ENCODE data around the gene NDUFA6.

Gene NDUFA6

GRCh38 chr22:42060489-42060888 lies 30.1 kb downstream of the NDUFA6 start:
- TF ChIP-seq CTCF (IDR thresholded peaks at IDR 0.05; ENCODE audit: low read length) = no peak
- Histone ChIP-seq H3K4me3 (ENCODE audit: low read depth, low read length, poor library complexity, severe bottlenecking) (no peak overlapping the region), H3K27me3 (ENCODE audit: insufficient read depth, low read length) (no peaks in the 10 kb centered on the region), H3K4me2 (ENCODE audit: low read length) (no peak overlapping the region), H3K9ac (ENCODE audit: low read length) (no peak overlapping the region), H2AFZ (ENCODE audit: low read length) (no peak overlapping the region), H3K36me3 (ENCODE audit: insufficient read depth, low read length) (peaks cover 49% of the 10 kb centered on the region), H3K4me1 (ENCODE audit: insufficient read depth, low read length, severe bottlenecking) (no peaks in the 10 kb centered on the region), H3K9me2 (ENCODE audit: low read depth, low read length) (no peaks in the 10 kb centered on the region), H3F3A (ENCODE audit: insufficient read depth, low read length) (no peaks in the 10 kb centered on the region), H3K27ac (ENCODE audit: low read depth, low read length, poor library complexity, severe bottlenecking) (no peak overlapping the region), H3K79me2 (ENCODE audit: insufficient read depth, low read length) (no peaks in the 10 kb centered on the region), H4K20me1 (ENCODE audit: insufficient read depth, low read length) (no peaks in the 10 kb centered on the region), H3K9me3 (ENCODE audit: low read length) (peaks cover 7% of the 10 kb centered on the region)

GRCh38 chr22:42056757-42057511 lies 33.6 kb downstream of the NDUFA6 start:
- H3K79me2 ChIP-seq (ENCODE audit: insufficient read depth, low read length) = no peaks in the 10 kb centered on the region
- H3K4me1 ChIP-seq (ENCODE audit: insufficient read depth, low read length, severe bottlenecking) = no peaks in the 10 kb centered on the region
- H3F3A ChIP-seq (ENCODE audit: insufficient read depth, low read length) = no peaks in the 10 kb centered on the region
- no peaks in the 10 kb centered on the region for H3K9me2 ChIP-seq (ENCODE audit: low read depth, low read length)
- H3K27ac ChIP-seq (ENCODE audit: low read depth, low read length, poor library complexity, severe bottlenecking) = no peak overlapping the region
- peaks cover 7% of the 10 kb centered on the region for H3K9me3 ChIP-seq (ENCODE audit: low read length)
- peaks cover 34% of the 10 kb centered on the region for H3K36me3 ChIP-seq (ENCODE audit: insufficient read depth, low read length)
- no peak overlapping the region for H3K4me3 ChIP-seq (ENCODE audit: low read depth, low read length, poor library complexity, severe bottlenecking)
- TF ChIP-seq EZH2 (IDR thresholded peaks at IDR 0.05; ENCODE audit: borderline replicate concordance, low read length) (no peak), CTCF (IDR thresholded peaks at IDR 0.05; ENCODE audit: low read length) (no peak)
- no peak overlapping the region for H3K9ac ChIP-seq (ENCODE audit: low read length)
- H3K27me3 ChIP-seq (ENCODE audit: insufficient read depth, low read length) = no peaks in the 10 kb centered on the region
- no peak overlapping the region for H2AFZ ChIP-seq (ENCODE audit: low read length)
- no peak overlapping the region for H3K4me2 ChIP-seq (ENCODE audit: low read length)
- no peaks in the 10 kb centered on the region for H4K20me1 ChIP-seq (ENCODE audit: insufficient read depth, low read length)

GRCh38 chr22:42052765-42053164 lies 37.8 kb downstream of the NDUFA6 start:
- no peaks in the 10 kb centered on the region for H3K9me2 ChIP-seq (ENCODE audit: low read depth, low read length)
- H3F3A ChIP-seq (ENCODE audit: insufficient read depth, low read length) = no peaks in the 10 kb centered on the region
- no peaks in the 10 kb centered on the region for H4K20me1 ChIP-seq (ENCODE audit: insufficient read depth, low read length)
- no peaks in the 10 kb centered on the region for H3K4me1 ChIP-seq (ENCODE audit: insufficient read depth, low read length, severe bottlenecking)
- H3K36me3 ChIP-seq (ENCODE audit: insufficient read depth, low read length) = no peaks in the 10 kb centered on the region; the same call in 1 of the 2 replicates
- no peaks in the 10 kb centered on the region for H3K27me3 ChIP-seq (ENCODE audit: insufficient read depth, low read length)
- TF ChIP-seq EZH2 (IDR thresholded peaks at IDR 0.05; ENCODE audit: borderline replicate concordance, low read length) = no peak
- TF ChIP-seq CTCF (IDR thresholded peaks at IDR 0.05; ENCODE audit: low read length) = no peak
- H3K4me3 ChIP-seq (ENCODE audit: low read depth, low read length, poor library complexity, severe bottlenecking) = no peak overlapping the region
- H3K79me2 ChIP-seq (ENCODE audit: insufficient read depth, low read length) = no peaks in the 10 kb centered on the region
- no peak overlapping the region for H2AFZ ChIP-seq (ENCODE audit: low read length)
- peaks cover 7% of the 10 kb centered on the region for H3K9me3 ChIP-seq (ENCODE audit: low read length)
- H3K9ac ChIP-seq (ENCODE audit: low read length) = no peak overlapping the region
- H3K4me2 ChIP-seq (ENCODE audit: low read length) = no peak overlapping the region
- no peak overlapping the region for H3K27ac ChIP-seq (ENCODE audit: low read depth, low read length, poor library complexity, severe bottlenecking)

Measured in OCI-LY1 (cell line).